GM21576 (cell line): Measurements from ENCODE around the gene RIMBP3C.
"Not testable (repeated sequence)": the region's sequence is repeated elsewhere in the genome, so short reads cannot be mapped to it uniquely, and the experiment has no call there.

Source experiments
- ATAC-seq: cut with Tn5 transposase; IDR thresholded peaks from one replicate; pipeline ENCODE4 v1.9.1; 2021; ENCODE audit warnings: mild to moderate bottlenecking, moderate library complexity; ENCODE audit not compliant: unreplicated experiment

Gene RIMBP3C, protein sequence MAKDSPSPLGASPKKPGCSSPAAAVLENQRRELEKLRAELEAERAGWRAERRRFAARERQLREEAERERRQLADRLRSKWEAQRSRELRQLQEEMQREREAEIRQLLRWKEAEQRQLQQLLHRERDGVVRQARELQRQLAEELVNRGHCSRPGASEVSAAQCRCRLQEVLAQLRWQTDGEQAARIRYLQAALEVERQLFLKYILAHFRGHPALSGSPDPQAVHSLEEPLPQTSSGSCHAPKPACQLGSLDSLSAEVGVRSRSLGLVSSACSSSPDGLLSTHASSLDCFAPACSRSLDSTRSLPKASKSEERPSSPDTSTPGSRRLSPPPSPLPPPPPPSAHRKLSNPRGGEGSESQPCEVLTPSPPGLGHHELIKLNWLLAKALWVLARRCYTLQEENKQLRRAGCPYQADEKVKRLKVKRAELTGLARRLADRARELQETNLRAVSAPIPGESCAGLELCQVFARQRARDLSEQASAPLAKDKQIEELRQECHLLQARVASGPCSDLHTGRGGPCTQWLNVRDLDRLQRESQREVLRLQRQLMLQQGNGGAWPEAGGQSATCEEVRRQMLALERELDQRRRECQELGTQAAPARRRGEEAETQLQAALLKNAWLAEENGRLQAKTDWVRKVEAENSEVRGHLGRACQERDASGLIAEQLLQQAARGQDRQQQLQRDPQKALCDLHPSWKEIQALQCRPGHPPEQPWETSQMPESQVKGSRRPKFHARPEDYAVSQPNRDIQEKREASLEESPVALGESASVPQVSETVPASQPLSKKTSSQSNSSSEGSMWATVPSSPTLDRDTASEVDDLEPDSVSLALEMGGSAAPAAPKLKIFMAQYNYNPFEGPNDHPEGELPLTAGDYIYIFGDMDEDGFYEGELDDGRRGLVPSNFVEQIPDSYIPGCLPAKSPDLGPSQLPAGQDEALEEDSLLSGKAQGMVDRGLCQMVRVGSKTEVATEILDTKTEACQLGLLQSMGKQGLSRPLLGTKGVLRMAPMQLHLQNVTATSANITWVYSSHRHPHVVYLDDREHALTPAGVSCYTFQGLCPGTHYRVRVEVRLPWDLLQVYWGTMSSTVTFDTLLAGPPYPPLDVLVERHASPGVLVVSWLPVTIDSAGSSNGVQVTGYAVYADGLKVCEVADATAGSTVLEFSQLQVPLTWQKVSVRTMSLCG (N-terminal part only)

DNA sequence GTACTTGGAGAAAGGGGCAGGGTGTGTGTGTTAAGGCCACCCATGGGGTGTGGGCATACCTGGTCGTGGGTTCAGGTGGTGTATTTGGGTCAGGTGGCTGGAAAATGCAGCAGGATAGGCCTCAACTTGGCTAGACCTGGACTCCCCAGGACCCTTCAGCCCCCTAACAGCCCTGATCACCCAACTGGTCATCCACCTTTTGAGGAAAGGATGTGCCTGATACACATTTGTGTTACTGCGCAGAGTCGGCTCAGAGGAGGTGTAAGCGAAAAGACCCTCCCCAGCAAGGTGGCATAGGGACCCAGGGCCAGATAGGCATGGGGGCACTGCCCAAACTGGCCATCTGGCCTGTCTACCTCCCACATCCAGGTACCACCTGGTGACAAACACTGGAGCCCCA is at the start of gene RIMBP3C:
Gene RIMBP3C, minus strand, starts transcription at position 101 of the 400 bp plus-strand sequence. CDS start 485 bp downstream, outside the sequence.
- ATAC-seq: not testable (repeated sequence)

DNA sequence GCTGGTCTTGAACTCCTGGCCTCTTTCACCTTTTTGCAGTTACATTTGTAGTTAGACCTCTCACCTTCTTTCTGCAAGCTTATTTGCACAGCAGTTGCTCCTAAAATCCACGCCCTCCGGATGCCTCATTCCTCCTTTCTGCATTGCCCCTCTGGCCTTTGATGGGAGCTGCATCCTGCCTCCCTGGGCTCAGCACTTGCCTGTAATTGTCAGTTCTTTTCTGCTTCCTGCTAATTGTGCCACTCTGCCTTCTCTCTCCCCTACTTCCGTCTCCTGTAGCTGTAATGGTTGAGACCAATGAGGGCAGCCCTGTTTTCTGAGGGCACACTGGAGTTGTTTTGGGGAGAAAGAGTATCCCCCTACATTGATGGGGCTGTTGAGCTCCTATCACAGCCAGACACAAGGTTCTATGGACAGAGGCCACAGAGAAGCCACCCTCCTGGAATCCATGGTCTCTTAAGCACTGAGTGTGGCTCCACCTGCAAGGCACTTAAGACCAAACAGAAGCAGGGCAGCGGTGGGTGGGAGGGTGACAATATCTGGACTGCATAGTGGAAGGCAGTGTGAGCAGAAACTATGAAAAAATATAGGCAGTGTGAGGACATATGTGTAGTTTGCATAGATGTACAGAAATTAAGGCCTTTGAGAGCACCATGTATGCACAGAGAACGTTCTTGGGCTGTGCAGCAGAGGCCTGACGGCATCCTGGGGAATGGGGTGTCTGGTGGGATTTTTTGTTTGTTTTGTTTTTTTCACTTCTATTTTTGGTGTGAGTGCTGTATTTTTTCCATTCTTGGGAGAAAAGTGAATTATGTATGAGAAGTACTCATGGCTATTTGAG is 48.0 kb upstream of the RIMBP3C start:
- no peak for ATAC-seq

DNA sequence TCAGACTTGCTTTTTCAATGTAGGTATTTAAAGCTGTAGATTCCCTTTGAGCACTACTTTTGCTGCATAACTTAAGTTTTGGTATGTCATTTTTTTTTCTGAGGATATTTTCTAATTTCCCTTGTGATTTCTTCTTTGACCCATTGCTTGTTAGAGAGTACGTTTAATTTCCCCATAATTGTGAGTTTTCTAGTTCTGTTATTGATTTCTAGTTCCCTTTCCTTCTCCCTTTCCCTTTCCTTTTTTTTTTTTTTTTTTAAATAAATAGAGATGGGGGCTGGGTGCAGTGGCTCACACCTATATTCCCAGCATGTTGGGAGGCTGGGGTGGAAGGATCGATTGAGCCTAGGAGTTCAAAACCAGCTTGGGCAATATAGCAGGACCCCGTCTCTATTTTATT is 47.0 kb upstream of the RIMBP3C start:
- ATAC-seq: no peak

DNA sequence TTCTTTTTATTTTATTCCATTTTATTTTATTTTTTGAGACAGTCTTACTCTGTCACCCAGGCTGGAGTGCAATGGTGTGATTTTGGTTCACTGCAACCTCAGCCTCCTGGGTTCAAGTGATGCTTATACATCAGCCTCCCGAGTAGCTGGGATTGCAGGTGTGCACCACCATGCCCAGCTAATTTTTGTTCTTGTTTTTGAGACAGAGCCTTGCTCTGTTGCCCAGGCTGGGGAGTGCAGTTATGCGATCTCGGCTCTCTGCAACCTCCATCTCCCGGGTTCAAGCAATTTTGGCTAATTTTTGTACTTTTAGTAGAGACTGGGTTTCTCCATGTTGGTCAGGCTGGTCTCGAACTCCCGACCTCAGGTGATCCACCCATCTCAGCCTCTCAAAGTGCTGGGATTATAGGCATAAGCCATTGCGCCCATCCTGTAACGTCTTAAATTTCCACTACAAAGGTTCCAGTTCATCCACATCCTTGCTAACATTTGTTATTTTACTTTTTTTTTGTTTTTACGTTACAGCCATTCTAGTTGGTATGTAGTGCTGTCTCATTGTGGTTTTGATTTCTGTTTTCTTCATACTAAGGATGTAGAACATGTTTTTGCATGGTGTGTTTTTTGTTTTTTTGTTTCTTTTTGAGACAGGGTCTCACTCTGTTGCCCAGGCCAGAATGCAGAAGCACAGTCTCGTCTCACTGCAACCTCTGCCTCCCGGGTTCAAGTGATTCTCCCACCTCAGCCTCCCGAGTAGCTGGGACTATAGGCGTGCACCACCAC is 45.3 kb upstream of the RIMBP3C start:
- not testable (repeated sequence) for ATAC-seq

DNA sequence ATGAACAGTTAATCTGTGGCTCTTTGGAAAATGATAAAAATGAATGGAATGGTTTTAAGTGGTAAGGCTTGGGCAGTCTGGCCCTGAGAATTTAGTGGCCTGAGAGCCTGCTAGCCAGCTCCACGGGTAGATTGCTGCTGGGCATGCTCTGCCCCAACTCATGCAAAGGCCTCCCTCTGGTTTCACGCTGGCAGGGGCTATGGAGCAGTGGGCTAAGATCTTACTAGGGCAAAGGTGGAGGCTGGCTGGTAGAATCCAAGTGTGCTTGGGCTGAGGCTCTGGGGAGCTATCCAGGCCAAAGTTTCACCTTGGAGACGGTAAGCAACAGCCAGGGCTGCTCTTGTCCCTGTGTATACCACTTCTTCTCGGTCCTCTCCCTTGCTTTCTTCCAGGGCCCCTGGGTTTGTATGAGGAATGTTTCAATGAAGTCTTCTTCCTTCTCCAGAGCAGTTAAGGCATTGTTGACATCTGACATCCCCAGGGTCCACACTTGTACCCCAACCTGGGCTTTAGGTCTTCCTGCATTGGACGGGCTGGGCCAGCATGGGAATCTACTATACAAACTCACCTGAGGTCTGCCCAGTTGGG is 43.7 kb upstream of the RIMBP3C start:
- no peak for ATAC-seq

DNA sequence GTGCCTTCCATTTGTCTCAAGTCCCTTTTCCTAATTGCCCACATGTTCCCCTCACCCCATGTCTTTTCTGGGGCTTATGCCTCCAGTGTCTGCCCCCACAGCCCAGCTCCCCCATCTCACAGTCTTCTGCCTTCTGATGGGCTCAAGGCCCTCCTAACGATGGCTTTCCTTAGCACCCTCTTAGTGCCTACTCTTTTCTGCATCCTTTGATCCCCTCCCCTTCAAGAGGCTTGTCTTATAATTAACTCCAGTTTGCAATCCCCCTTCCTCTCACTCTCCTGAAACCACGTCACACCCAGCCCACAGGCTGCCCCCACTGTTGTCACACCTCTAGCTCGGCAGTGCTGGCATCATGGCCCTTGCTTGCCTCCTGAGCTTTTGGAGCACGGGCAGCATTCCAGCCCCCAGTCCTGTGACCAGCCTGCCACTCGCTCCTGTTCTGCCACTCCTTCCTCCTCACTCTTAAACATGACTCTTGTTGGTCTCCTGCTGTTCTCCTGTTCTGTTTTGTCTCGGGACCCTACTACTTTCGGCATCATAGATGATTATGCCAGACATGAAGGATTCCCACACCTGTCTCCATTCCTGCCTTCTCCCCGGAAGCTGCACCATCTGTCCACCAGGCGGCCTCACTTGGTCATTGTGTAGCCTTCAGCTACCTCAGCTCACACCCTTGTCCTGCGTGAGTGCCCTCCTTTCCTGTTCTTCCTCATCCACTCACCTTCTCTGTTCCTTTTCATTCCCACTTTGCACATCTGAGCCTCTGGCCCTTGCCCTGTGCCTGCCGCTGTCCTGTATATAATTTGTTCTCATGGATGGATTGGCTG is 42.4 kb upstream of the RIMBP3C start:
- no peak for ATAC-seq

DNA sequence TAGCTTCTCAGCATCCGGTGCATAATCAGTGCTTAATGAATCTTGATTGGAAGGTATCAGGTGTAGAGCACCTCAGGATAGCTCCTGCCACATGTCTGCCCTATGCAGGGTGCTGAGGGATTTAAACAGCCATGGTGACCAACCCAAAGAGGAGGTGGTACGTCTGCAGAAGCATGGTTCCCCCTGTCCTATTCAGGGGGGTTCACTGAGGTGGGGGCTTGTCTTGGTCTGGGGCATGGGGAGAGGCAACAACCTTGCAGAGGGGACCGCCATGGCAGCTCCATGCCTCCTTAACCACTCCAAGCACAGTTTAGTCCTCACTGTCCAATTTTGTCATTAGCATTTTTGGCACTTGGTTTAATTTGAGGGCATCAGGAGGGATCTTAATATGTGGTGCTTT is 41.2 kb upstream of the RIMBP3C start:
- ATAC-seq: no peak

DNA sequence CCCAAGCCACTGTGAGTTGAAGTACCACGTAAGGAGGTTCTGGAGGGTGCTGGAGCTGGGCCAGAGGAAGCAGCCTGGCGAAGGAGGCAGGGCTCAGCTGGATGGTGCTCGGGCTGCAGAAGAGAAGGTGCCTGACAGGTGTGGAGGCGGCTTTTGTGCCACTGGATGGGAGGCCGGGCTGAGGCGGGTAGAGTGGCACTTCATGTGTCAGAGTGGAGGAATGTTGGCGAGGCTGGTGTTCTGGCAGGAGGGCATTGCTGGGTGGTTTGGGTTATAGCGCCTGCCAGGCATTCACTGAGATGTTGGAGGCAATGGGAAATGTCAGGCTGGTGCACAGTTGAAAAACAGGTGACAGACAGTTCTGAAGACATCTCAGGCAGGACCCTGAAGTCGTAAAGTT is 40.4 kb upstream of the RIMBP3C start:
- no peak for ATAC-seq

DNA sequence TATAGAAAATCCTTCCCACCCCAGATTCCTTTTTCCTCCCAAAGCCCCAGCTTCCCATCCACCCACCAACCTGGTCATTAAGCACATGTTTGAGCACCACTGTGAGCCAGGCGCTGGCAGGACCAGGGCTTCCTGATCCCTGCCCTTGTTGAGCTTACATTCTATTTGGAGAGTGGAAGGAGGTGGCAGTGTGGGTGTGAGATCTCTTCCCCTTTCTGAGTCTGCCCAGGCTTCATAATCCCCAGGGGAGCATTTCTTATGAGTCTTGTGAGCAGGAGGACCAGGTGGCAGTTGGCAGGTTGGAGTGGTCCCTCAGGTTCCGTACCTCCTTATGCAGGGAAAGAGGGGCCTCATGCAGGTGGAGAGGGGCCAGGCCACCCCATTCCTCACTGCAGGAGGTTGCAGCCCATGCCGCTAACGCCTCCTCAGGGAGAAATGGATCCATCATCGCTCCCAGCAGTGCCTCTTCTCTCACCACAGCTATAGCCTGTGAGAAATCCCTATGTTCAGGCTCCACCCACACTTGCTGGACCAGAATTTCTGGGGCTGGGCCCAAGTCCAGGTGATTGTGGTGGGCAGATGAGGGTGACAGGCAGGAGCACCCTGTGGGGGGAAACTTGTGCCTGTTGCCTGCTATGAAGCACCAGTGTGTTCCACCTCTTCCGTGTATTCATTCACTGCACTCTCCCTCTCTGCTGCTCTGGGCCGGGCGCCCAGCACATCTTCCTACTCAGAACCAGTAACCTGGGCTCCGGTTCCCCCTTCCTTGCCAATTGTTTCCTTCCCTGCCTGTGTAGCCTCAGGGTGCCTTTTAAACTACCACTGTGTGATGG is 39.8 kb upstream of the RIMBP3C start:
- no peak for ATAC-seq

DNA sequence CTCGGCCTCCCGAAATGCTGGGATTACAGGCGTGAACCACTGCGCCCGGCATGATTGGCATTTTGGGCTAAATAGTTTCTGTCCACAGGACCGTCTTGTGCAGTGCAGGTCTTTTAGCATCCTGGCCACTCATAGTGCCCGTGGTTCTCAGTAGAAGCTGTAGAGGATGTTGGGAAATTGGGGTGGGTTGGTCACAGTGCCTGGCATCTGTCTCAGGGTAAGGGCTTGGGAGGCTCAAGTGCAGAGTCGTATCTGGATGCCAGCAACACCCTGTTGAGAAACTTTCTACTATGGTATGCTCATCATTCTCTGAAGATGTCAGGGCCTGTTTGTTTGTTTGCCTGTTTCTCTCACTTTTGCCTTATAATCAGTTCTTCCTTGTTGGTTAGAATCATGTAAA is 38.1 kb upstream of the RIMBP3C start:
- ATAC-seq: no peak

DNA sequence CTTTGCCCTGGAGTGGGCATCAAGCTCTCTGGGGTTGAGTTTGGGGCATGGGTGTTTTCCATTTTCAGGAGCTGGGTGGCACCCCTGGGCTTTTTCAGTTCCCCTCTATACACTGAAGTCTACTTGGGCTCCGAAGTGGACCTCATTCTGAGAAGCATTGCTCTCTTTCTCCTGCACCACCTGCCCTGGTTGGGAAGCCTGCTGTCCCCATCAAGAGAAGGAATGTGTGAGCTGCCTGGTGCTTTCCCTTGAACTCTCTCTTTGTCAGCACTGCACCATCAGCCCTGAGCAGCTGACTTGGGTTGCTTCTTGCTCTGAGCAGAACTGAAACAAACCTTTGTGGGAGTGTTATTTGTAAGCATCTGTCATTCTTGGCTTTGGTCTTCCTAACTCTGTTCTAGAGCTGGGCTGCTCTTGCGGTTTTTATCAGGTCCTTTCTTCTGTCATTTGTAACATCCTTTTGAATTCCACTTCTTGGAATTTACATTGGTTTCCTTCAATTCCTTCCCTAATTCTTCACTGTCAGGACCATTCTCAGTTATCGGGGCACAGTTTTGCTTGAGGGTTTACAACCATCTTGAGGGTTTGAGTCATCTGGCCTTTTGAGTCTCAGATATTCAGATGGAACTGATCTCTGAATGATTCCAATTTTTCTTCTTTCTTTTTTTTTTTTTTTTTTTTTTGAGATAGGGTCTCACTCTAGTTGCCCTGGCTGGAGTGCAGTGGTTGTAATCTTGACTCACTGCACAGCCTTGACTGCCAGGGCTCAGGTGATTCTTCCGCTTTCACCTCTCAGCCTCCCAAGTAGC is 36.7 kb upstream of the RIMBP3C start:
- peak; percentile 88 for ATAC-seq

DNA sequence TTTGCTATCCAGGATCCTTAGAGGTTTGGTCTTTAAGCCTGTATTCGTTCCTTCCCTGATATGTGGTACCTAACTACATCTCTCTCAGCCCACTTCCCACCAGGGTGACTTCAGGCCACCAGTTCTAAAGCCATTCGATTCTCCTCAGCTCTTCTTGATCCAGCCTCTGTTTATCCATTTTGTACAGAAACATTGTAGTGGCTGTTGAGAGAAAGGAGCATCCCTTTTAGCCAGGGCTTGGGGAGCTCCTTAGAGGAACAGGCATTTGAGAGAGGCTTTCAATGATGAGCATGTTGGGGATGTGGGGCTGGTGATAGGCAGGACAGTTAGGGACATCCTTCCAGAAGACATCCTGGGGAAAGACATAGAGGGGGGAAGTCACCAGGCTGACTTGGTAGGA is 34.1 kb upstream of the RIMBP3C start:
- ATAC-seq: no peak

DNA sequence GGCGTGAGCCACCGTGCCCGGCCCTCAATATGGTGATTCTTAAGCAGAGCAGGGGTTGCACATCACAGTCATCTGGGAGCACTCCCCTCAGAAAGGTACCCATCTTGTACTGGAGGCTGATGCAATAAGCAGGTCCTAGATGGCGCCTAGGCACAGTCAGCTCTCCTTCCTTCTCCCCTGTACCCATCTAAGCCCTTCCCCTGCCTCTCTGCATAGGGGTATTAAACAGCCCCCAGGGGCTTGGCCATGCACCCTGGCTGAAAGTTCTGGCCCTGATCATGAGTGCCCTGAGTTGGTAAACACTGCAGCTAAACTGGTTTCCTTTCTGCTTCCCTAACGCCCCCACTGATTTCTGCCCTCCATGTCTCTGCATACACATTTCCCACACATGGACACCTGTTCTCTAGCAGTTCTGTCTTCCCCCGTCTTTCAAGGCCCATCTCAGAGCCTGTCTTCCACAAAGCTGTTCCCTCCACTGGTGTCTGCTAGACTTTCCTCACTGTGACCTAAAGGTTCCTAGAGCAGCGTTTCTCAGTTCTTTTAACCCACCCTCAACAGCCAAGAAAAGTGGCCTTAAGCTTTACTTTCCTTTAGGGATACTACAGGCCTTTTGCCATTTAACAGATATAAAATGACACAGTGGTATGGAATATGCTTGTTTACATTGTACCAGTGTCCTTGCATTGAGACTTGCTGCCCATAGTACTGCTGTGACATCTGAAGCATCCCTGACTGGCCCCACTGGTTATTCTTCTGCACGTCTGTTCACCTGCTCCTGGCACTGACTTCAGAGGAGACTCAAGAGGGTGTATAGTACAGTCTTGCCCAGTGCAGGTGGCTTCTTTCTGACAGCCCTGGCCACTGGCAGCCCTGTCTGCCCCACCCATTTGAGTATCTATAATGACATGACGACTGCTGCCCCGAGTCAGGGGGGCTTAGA is 31.8 kb upstream of the RIMBP3C start:
- no peak for ATAC-seq

DNA sequence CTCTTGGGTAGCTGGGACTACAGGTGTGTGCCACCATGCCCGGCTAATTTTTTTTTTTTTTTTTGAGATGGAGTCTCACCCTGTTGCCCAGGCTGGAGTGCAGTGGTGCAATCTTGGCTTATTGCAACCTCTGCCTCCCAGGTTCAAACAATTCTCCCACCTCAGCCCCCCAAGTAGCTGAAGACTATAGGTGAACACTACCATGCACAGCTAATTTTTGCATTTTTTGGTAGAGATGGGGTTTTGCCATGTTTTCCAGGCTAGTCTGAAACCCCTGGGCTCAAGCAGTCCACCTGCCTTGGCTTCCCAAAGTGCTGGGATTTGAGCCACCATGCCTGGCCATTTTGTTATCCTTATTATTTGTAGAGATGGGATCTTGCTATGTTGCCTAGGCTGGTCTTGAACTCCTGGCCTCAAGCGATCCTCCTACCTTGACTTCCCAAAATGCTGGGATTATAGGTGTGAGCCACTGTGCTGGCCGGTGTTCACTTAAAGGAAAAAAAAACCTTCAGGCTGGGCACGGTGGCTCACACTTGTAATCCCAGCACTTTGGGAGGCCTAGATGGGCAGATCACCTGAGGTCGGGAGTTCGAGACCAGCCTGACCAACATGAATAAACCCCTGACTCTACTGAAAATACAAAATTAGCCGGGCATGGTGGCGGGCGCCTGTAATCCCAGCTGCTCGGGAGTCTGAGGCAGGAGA is 29.9 kb upstream of the RIMBP3C start:
- not testable (repeated sequence) for ATAC-seq

DNA sequence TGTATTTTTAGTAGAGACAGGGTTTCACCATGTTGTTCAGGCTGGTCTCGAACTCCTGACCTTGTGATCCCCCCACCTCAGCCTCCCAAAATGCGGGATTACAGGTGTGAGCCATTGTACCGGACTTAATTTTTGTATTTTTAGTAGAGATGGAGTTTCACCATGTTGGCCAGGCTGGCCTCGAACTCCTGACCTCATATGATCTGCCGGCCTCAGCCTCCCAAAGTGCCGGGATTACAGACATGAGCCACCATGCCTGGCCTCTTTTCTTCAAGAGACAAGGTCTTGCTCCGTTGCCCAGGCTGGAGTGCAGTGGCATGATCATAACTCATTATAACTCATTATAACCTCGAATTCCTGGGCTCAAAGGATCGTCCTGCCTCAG is 29.4 kb upstream of the RIMBP3C start:
- not testable (repeated sequence) for ATAC-seq
